Parathyroid adenoma (tissue), 2 donors: ENCODE results near the gene EPM2A.
"Not testable (repeated sequence)": the region's sequence is repeated elsewhere in the genome, so short reads cannot be mapped to it uniquely, and the experiment has no call there.

Experiments
- H2AFZ ChIP-seq: fragments of 300-600 bp; sonication (generic); one replicate; pipeline ENCODE4 v1.7.0; 2017; ENCODE audit warnings: antibody characterized with exemption, mild to moderate bottlenecking
- H3K27ac ChIP-seq: fragments of 300-600 bp; sonication (generic); one replicate; pipeline ENCODE4 v1.7.0; 2017
- H3K27me3 ChIP-seq: fragments of 300-600 bp; sonication (generic); one replicate; pipeline ENCODE4 v1.7.0; 2017; ENCODE audit warnings: low read length; ENCODE audit not compliant: control insufficient read depth, insufficient read depth
- H3K36me3 ChIP-seq: fragments of 300-600 bp; sonication (generic); one replicate; pipeline ENCODE4 v1.7.0; 2017; ENCODE audit warnings: low read length; ENCODE audit not compliant: control insufficient read depth, insufficient read depth
- H3K4me1 ChIP-seq: fragments of 300-600 bp; sonication (generic); one replicate; pipeline ENCODE4 v1.7.0; 2017; ENCODE audit warnings: control low read depth
- H3K4me2 ChIP-seq: fragments of 300-600 bp; sonication (generic); one replicate; pipeline ENCODE4 v1.7.0; 2017; ENCODE audit warnings: low read length
- H3K4me3 ChIP-seq: fragments of 300-600 bp; sonication (generic); one replicate; pipeline ENCODE4 v1.7.0; 2017; ENCODE audit warnings: low read depth, low read length
- H3K79me2 ChIP-seq: fragments of 300-600 bp; sonication (generic); one replicate; pipeline ENCODE4 v1.7.0; 2017; ENCODE audit warnings: control low read depth
- H3K9ac ChIP-seq: fragments of 300-600 bp; sonication (generic); one replicate; pipeline ENCODE4 v1.7.0; 2017; ENCODE audit warnings: mild to moderate bottlenecking
- H3K9me3 ChIP-seq: fragments of 300-600 bp; sonication (generic); one replicate; pipeline ENCODE4 v1.7.0; 2017; ENCODE audit warnings: low read length; ENCODE audit not compliant: control insufficient read depth
- CTCF ChIP-seq: fragments of 300-600 bp; sonication (generic); IDR thresholded peaks from one replicate; pipeline ENCODE4 v1.7.0; 2017; ENCODE audit warnings: antibody characterized with exemption, mild to moderate bottlenecking
- donor health status: primary hyperparathyroidism.

EPM2A gene

GRCh38 chr6:145743332-145743731 is 8.0 kb upstream of the EPM2A start:
- H3K36me3 ChIP-seq: no peaks in the 10 kb centered on the region

GRCh38 chr6:145742472-145742871 is 7.2 kb upstream of the EPM2A start:
- H3K27ac ChIP-seq, H3K27me3 ChIP-seq, H3K4me1 ChIP-seq, H3K9me3 ChIP-seq, H3K4me3 ChIP-seq, H3K36me3 ChIP-seq, H3K4me2 ChIP-seq, H3K79me2 ChIP-seq, H2AFZ ChIP-seq, H3K9ac ChIP-seq: not testable (repeated sequence)

More at GRCh38 chr6:145743332-145743731, 8.0 kb upstream of the EPM2A start:
- no peak overlapping the region for H3K27ac ChIP-seq
- H3K4me1 ChIP-seq: no peaks in the 10 kb centered on the region
- no peaks in the 10 kb centered on the region for H3K9me3 ChIP-seq
- no peak overlapping the region for H3K4me2 ChIP-seq
- no peak overlapping the region for H3K9ac ChIP-seq
- TF ChIP-seq CTCF: no peak
- H2AFZ ChIP-seq: no peak overlapping the region
- H3K79me2 ChIP-seq: no peaks in the 10 kb centered on the region
- H3K4me3 ChIP-seq: no peak overlapping the region
- no peaks in the 10 kb centered on the region for H3K27me3 ChIP-seq

GRCh38 chr6:145739685-145740084 is 4.4 kb upstream of the EPM2A start:
- not testable (repeated sequence) for H3K9me3 ChIP-seq, H2AFZ ChIP-seq, H3K27me3 ChIP-seq, H3K4me3 ChIP-seq, H3K79me2 ChIP-seq, H3K9ac ChIP-seq, H3K4me1 ChIP-seq, H3K4me2 ChIP-seq, H3K36me3 ChIP-seq, H3K27ac ChIP-seq

- H2AFZ ChIP-seq: no peak overlapping the region
- no peak overlapping the region for H3K4me3 ChIP-seq
- no peaks in the 10 kb centered on the region for H3K36me3 ChIP-seq
- no peak for TF ChIP-seq CTCF
- no peaks in the 10 kb centered on the region for H3K9me3 ChIP-seq
- no peak overlapping the region for H3K27ac ChIP-seq
- no peaks in the 10 kb centered on the region for H3K4me1 ChIP-seq
- H3K9ac ChIP-seq: no peak overlapping the region
- no peaks in the 10 kb centered on the region for H3K79me2 ChIP-seq
- H3K27me3 ChIP-seq: no peaks in the 10 kb centered on the region
- no peak overlapping the region for H3K4me2 ChIP-seq
These were observed 2.9 kb upstream of the EPM2A start for GRCh38 chr6:145738265-145738664.

- H3K36me3 ChIP-seq: no peaks in the 10 kb centered on the region
- H3K27me3 ChIP-seq: no peaks in the 10 kb centered on the region
- no peak overlapping the region for H2AFZ ChIP-seq
- no peaks in the 10 kb centered on the region for H3K4me1 ChIP-seq
- no peaks in the 10 kb centered on the region for H3K9me3 ChIP-seq
- H3K27ac ChIP-seq: peak overlapping the region; percentile 96
- H3K79me2 ChIP-seq: no peaks in the 10 kb centered on the region
- no peak overlapping the region for H3K4me3 ChIP-seq
- H3K9ac ChIP-seq: no peak overlapping the region
- H3K4me2 ChIP-seq: no peak overlapping the region
- no peak for TF ChIP-seq CTCF
These were observed 1.4 kb upstream of the EPM2A start for GRCh38 chr6:145736661-145737144.
